HG03175 (cell line): Measurements from ENCODE around the gene A2ML1.
A peak's percentile ranks its signal among the peaks of the same experiment; 100 is the strongest.
"Not testable (repeated sequence)": the region's sequence is repeated elsewhere in the genome, so short reads cannot be mapped to it uniquely, and the experiment has no call there.

Experiments used
- ATAC-seq: cut with Tn5 transposase; IDR thresholded peaks from one replicate; pipeline ENCODE4 v1.9.1; 2021; ENCODE audit warnings: mild to moderate bottlenecking, moderate library complexity; ENCODE audit not compliant: unreplicated experiment

The A2ML1 gene

GRCh38 chr12:8847435-8847834, 25.0 kb downstream of the A2ML1 start:
- no peak for ATAC-seq

- ATAC-seq = no peak
These were observed 27.5 kb downstream of the A2ML1 start for GRCh38 chr12:8849876-8850275.

- ATAC-seq = no peak
These were observed 29.7 kb downstream of the A2ML1 start for GRCh38 chr12:8852119-8852518.

- no peak for ATAC-seq
These were observed 33.5 kb downstream of the A2ML1 start for GRCh38 chr12:8855891-8856290.

- ATAC-seq = not testable (repeated sequence)
These were observed 37.0 kb downstream of the A2ML1 start for GRCh38 chr12:8859448-8859847.

GRCh38 chr12:8860165-8860961, 37.9 kb downstream of the A2ML1 start:
- no peak for ATAC-seq

GRCh38 chr12:8866429-8866828, 44.0 kb downstream of the A2ML1 start:
- ATAC-seq = no peak

- ATAC-seq = no peak
These were observed 44.6 kb downstream of the A2ML1 start for GRCh38 chr12:8867009-8867408.

GRCh38 chr12:8867786-8868185, 45.4 kb downstream of the A2ML1 start:
- no peak for ATAC-seq

GRCh38 chr12:8870586-8870985, 48.2 kb downstream of the A2ML1 start:
- no peak for ATAC-seq

- ATAC-seq = no peak
These were observed 48.6 kb downstream of the A2ML1 start for GRCh38 chr12:8871068-8871467.

- no peak for ATAC-seq
These were observed 54.5 kb downstream of the A2ML1 start for GRCh38 chr12:8876887-8877286.

- no peak for ATAC-seq
These were observed 64.3 kb downstream of the A2ML1 start for GRCh38 chr12:8886502-8887284.

- ATAC-seq = no peak
These were observed 64.9 kb downstream of the A2ML1 start for GRCh38 chr12:8887285-8887715.

- peak; percentile 63 for ATAC-seq
These were observed 68.1 kb downstream of the A2ML1 start for GRCh38 chr12:8890313-8891085.

- ATAC-seq = no peak
These were observed 69.6 kb downstream of the A2ML1 start for GRCh38 chr12:8891976-8892375.

GRCh38 chr12:8894378-8894777, 72.0 kb downstream of the A2ML1 start:
- ATAC-seq = no peak

GRCh38 chr12:8894986-8895385, 72.6 kb downstream of the A2ML1 start:
- ATAC-seq = no peak

- no peak for ATAC-seq
These were observed 74.7 kb downstream of the A2ML1 start for GRCh38 chr12:8897081-8897480.

- no peak for ATAC-seq
These were observed 77.4 kb downstream of the A2ML1 start for GRCh38 chr12:8899830-8900229.

- ATAC-seq = not testable (repeated sequence)
These were observed 80.3 kb downstream of the A2ML1 start for GRCh38 chr12:8902703-8903102.
